GM19240 (cell line): Measurements from ENCODE around the gene ZSWIM8.
A peak's percentile ranks its signal among the peaks of the same experiment; 100 is the strongest.

Source experiments
- DNase-seq: peaks from one replicate; pipeline ENCODE4 v3.0.0; 2011; ENCODE audit warnings: low spot score; ENCODE audit not compliant: insufficient read length

The ZSWIM8 gene

GRCh38 chr10:73796766-73797165 lies 11.4 kb downstream of the ZSWIM8 start:
- DNase-seq = no peak

GRCh38 chr10:73797324-73798025 lies 12.1 kb downstream of the ZSWIM8 start:
- DNase-seq = no peak

- no peak for DNase-seq
Observed at GRCh38 chr10:73798087-73798486, 12.7 kb downstream of the ZSWIM8 start.

GRCh38 chr10:73798927-73799560 lies 13.6 kb downstream of the ZSWIM8 start:
- DNase-seq = no peak

- no peak for DNase-seq
Observed at GRCh38 chr10:73799899-73800559, 14.6 kb downstream of the ZSWIM8 start.

GRCh38 chr10:73800560-73801252 lies 15.3 kb downstream of the ZSWIM8 start:
- DNase-seq = no peak

- no peak for DNase-seq
Observed at GRCh38 chr10:73801253-73801590, 15.8 kb downstream of the ZSWIM8 start.

GRCh38 chr10:73802276-73802991 lies 17.0 kb downstream of the ZSWIM8 start:
- no peak for DNase-seq

- DNase-seq = peak; percentile 41
Observed at GRCh38 chr10:73803680-73804286, 18.4 kb downstream of the ZSWIM8 start.

GRCh38 chr10:73806176-73806950 lies 21.0 kb downstream of the ZSWIM8 start:
- DNase-seq = no peak

- no peak for DNase-seq
Observed at GRCh38 chr10:73807471-73807870, 22.1 kb downstream of the ZSWIM8 start.

GRCh38 chr10:73808021-73808815 lies 22.8 kb downstream of the ZSWIM8 start:
- no peak for DNase-seq

GRCh38 chr10:73809061-73809818 lies 23.8 kb downstream of the ZSWIM8 start:
- no peak for DNase-seq

GRCh38 chr10:73810358-73810734 lies 24.9 kb downstream of the ZSWIM8 start:
- no peak for DNase-seq

GRCh38 chr10:73810735-73811465 lies 25.5 kb downstream of the ZSWIM8 start:
- DNase-seq = peak; percentile 25

GRCh38 chr10:73812657-73813056 lies 27.3 kb downstream of the ZSWIM8 start:
- DNase-seq = no peak

- DNase-seq = no peak
Observed at GRCh38 chr10:73813333-73813732, 27.9 kb downstream of the ZSWIM8 start.

GRCh38 chr10:73814276-73814895 lies 29.0 kb downstream of the ZSWIM8 start:
- no peak for DNase-seq
